HEK293 (cell line): Measurements from ENCODE around the gene HINT1.

Source experiments
- GLIS1 ChIP-seq: fragments of 450-650 bp; formaldehyde crosslinking; IDR thresholded peaks from 2 replicates; pipeline ENCODE4 v1.5.1; 2016; ENCODE audit warnings: missing biosample characterization, missing genetic modification characterization
- KLF1 ChIP-seq: fragments of 450-650 bp; formaldehyde crosslinking; IDR thresholded peaks from 2 replicates; pipeline ENCODE4 v1.5.1; 2016; ENCODE audit warnings: missing biosample characterization, missing genetic modification characterization
- KLF7 ChIP-seq: fragments of 450-650 bp; formaldehyde crosslinking; IDR thresholded peaks from 2 replicates; pipeline ENCODE4 v1.5.1; 2016; ENCODE audit warnings: missing biosample characterization, missing genetic modification characterization, borderline replicate concordance
- KLF8 ChIP-seq: fragments of 450-650 bp; formaldehyde crosslinking; IDR thresholded peaks from 2 replicates; pipeline ENCODE4 v1.5.1; 2016; ENCODE audit warnings: missing biosample characterization, missing genetic modification characterization
- TSHZ1 ChIP-seq: fragments of 450-650 bp; formaldehyde crosslinking; IDR thresholded peaks from 2 replicates; pipeline ENCODE4 v1.5.1; 2016; ENCODE audit warnings: missing biosample characterization, missing genetic modification characterization, borderline replicate concordance
- ZBTB20 ChIP-seq: fragments of 450-650 bp; formaldehyde crosslinking; IDR thresholded peaks from 2 replicates; pipeline ENCODE4 v1.5.1; 2016; ENCODE audit warnings: missing biosample characterization, missing genetic modification characterization
- ZNF114 ChIP-seq: fragments of 450-650 bp; formaldehyde crosslinking; IDR thresholded peaks from 2 replicates; pipeline ENCODE4 v1.5.0; 2017; ENCODE audit warnings: missing biosample characterization, missing genetic modification characterization
- ZNF19 ChIP-seq: fragments of 450-650 bp; formaldehyde crosslinking; IDR thresholded peaks from 2 replicates; pipeline ENCODE4; 2016; ENCODE audit warnings: missing biosample characterization, missing genetic modification characterization, low read depth
- ZNF311 ChIP-seq: fragments of 450-650 bp; formaldehyde crosslinking; IDR thresholded peaks from 2 replicates; pipeline ENCODE4 v1.5.1; 2017; ENCODE audit warnings: missing biosample characterization, missing genetic modification characterization, borderline replicate concordance
- ZNF335 ChIP-seq: fragments of 450-650 bp; formaldehyde crosslinking; conservative IDR thresholded peaks from 2 replicates; pipeline ENCODE4 v1.5.1; 2016; ENCODE audit warnings: missing biosample characterization, missing genetic modification characterization
- ZNF37A ChIP-seq: fragments of 450-650 bp; IDR thresholded peaks from 2 replicates; pipeline ENCODE4 v1.5.1; 2018; ENCODE audit warnings: missing biosample characterization, missing genetic modification characterization
- ZNF449 ChIP-seq: fragments of 450-650 bp; formaldehyde crosslinking; IDR thresholded peaks from 2 replicates; pipeline ENCODE4 v1.5.1; 2017; ENCODE audit warnings: missing biosample characterization, mild to moderate bottlenecking, missing genetic modification characterization, moderate library complexity
- ZNF501 ChIP-seq: fragments of 450-650 bp; formaldehyde crosslinking; IDR thresholded peaks from 2 replicates; pipeline ENCODE4 v1.5.1; 2016; ENCODE audit warnings: missing biosample characterization, missing genetic modification characterization
- ZNF639 ChIP-seq: fragments of 450-650 bp; formaldehyde crosslinking; IDR thresholded peaks from 2 replicates; pipeline ENCODE4 v1.5.1; 2016; ENCODE audit warnings: missing biosample characterization, missing genetic modification characterization
- ZNF768 ChIP-seq: fragments of 450-650 bp; formaldehyde crosslinking; IDR thresholded peaks from 2 replicates; pipeline ENCODE4 v1.5.1; 2018; ENCODE audit warnings: missing biosample characterization, mild to moderate bottlenecking, missing genetic modification characterization
- ZNF777 ChIP-seq: fragments of 450-650 bp; formaldehyde crosslinking; IDR thresholded peaks from 2 replicates; pipeline ENCODE4 v1.5.1; 2017; ENCODE audit warnings: missing biosample characterization, missing genetic modification characterization, borderline replicate concordance
- ZNF785 ChIP-seq: fragments of 450-650 bp; formaldehyde crosslinking; IDR thresholded peaks from 2 replicates; pipeline ENCODE4 v1.5.1; 2016; ENCODE audit warnings: missing biosample characterization, missing genetic modification characterization
- ZNF830 ChIP-seq: fragments of 450-650 bp; IDR thresholded peaks from 2 replicates; pipeline ENCODE4 v1.5.0; 2018; ENCODE audit warnings: missing biosample characterization, missing genetic modification characterization, low read depth, mild to moderate bottlenecking, moderate library complexity
- ZNF843 ChIP-seq: fragments of 450-650 bp; formaldehyde crosslinking; IDR thresholded peaks from 2 replicates; pipeline ENCODE4 v1.5.1; 2016; ENCODE audit warnings: missing biosample characterization, missing genetic modification characterization
- TF ChIP-seq, protein P1 (sequence below): fragments of 450-650 bp; formaldehyde crosslinking; IDR thresholded peaks from 2 replicates; pipeline ENCODE4 v1.5.1; 2017; ENCODE audit warnings: missing biosample characterization, missing genetic modification characterization
- TF ChIP-seq, protein P2 (sequence below): fragments of 450-650 bp; formaldehyde crosslinking; IDR thresholded peaks from 2 replicates; pipeline ENCODE4 v1.5.1; 2016; ENCODE audit warnings: missing biosample characterization, missing genetic modification characterization
- TF ChIP-seq, protein P3 (sequence below): fragments of 450-650 bp; formaldehyde crosslinking; IDR thresholded peaks from 2 replicates; pipeline ENCODE4 v1.5.1; 2016; ENCODE audit warnings: missing biosample characterization, missing genetic modification characterization
- TF ChIP-seq, protein P4 (sequence below): fragments of 450-650 bp; formaldehyde crosslinking; IDR thresholded peaks from 2 replicates; pipeline ENCODE4 v1.5.1; 2016; ENCODE audit warnings: missing biosample characterization, missing genetic modification characterization
- TF ChIP-seq, protein P5 (sequence below): fragments of 450-650 bp; formaldehyde crosslinking; IDR thresholded peaks from 2 replicates; pipeline ENCODE4 v1.5.1; 2016; ENCODE audit warnings: missing biosample characterization, missing genetic modification characterization

The HINT1 gene

DNA sequence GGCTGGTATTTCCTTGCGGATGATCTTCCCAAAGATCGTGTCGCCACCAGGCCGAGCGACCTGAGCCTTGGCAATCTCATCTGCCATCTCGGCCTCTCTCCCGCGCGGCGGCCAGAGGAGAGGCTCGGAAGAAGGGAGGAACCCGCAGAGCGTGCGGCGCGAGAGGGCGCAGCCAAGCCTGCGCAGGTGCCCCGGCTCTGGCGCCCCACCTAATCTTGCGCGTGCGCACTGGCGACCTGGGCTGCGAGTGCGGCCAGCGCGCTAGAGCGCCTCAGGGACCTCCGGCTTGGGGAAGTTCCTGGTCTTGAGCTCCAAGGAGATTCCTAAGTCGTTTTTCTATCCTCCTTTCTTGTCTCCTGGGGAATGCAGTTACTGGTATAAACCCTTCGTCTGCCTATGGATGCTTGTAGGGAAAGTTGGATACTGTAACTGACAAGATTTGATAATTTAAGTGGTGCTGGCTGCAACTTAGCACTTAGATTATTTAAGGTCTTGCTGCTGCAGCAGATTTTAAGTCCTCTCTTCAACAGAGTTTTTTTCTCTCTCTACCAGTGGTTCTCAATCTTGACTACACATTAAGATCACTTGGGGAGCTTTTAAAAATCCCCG, at the start of gene HINT1 (continued):
- peak; percentile 57; the same call in 1 of the 2 replicates for TF ChIP-seq ZNF501 (tag by site-specific recombination)
- TF ChIP-seq ZNF768, result no peak
- TF ChIP-seq, protein P1, sequence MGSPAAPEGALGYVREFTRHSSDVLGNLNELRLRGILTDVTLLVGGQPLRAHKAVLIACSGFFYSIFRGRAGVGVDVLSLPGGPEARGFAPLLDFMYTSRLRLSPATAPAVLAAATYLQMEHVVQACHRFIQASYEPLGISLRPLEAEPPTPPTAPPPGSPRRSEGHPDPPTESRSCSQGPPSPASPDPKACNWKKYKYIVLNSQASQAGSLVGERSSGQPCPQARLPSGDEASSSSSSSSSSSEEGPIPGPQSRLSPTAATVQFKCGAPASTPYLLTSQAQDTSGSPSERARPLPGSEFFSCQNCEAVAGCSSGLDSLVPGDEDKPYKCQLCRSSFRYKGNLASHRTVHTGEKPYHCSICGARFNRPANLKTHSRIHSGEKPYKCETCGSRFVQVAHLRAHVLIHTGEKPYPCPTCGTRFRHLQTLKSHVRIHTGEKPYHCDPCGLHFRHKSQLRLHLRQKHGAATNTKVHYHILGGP (tag by site-specific recombination), result no peak
- TF ChIP-seq ZNF639, result no peak
- no peak for TF ChIP-seq ZNF777 (tag by site-specific recombination)
- TF ChIP-seq, protein P2, sequence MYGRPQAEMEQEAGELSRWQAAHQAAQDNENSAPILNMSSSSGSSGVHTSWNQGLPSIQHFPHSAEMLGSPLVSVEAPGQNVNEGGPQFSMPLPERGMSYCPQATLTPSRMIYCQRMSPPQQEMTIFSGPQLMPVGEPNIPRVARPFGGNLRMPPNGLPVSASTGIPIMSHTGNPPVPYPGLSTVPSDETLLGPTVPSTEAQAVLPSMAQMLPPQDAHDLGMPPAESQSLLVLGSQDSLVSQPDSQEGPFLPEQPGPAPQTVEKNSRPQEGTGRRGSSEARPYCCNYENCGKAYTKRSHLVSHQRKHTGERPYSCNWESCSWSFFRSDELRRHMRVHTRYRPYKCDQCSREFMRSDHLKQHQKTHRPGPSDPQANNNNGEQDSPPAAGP, result no peak
- no peak for TF ChIP-seq ZNF843
- 0 out of 2 replicates have a peak, but pooled peaks have one; percentile 15 for TF ChIP-seq ZNF449 (tag by site-specific recombination)
- TF ChIP-seq, protein P3, sequence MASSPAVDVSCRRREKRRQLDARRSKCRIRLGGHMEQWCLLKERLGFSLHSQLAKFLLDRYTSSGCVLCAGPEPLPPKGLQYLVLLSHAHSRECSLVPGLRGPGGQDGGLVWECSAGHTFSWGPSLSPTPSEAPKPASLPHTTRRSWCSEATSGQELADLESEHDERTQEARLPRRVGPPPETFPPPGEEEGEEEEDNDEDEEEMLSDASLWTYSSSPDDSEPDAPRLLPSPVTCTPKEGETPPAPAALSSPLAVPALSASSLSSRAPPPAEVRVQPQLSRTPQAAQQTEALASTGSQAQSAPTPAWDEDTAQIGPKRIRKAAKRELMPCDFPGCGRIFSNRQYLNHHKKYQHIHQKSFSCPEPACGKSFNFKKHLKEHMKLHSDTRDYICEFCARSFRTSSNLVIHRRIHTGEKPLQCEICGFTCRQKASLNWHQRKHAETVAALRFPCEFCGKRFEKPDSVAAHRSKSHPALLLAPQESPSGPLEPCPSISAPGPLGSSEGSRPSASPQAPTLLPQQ (tag by site-specific recombination), result peak; percentile 14
- peak; percentile 26 for TF ChIP-seq ZNF335
- TF ChIP-seq ZBTB20, result no peak; the same call in 1 of the 2 replicates
- TF ChIP-seq GLIS1 (tag by site-specific recombination), result no peak
- no peak for TF ChIP-seq ZNF830 (tag by site-specific recombination)
- TF ChIP-seq, protein P4, sequence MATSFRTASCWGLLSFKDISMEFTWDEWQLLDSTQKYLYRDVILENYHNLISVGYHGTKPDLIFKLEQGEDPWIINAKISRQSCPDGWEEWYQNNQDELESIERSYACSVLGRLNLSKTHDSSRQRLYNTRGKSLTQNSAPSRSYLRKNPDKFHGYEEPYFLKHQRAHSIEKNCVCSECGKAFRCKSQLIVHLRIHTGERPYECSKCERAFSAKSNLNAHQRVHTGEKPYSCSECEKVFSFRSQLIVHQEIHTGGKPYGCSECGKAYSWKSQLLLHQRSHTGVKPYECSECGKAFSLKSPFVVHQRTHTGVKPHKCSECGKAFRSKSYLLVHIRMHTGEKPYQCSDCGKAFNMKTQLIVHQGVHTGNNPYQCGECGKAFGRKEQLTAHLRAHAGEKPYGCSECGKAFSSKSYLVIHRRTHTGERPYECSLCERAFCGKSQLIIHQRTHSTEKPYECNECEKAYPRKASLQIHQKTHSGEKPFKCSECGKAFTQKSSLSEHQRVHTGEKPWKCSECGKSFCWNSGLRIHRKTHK (tag by site-specific recombination), result no peak
- TF ChIP-seq KLF7 (tag by site-specific recombination), result no peak; the same call in 1 of the 2 replicates
- TF ChIP-seq ZNF114 (tag by site-specific recombination), result no peak
- TF ChIP-seq ZNF311 (tag by site-specific recombination), result no peak
- TF ChIP-seq ZNF19 (tag by site-specific recombination), result no peak
- no peak for TF ChIP-seq TSHZ1 (tag by site-specific recombination)
- TF ChIP-seq ZNF37A (tag by site-specific recombination), result peak; percentile 83
- peak; percentile 64 for TF ChIP-seq KLF8 (tag by site-specific recombination)
- no peak for TF ChIP-seq ZNF785 (tag by site-specific recombination)
- TF ChIP-seq KLF1, result peak; percentile 36; the same call in 1 of the 2 replicates
- TF ChIP-seq, protein P5, sequence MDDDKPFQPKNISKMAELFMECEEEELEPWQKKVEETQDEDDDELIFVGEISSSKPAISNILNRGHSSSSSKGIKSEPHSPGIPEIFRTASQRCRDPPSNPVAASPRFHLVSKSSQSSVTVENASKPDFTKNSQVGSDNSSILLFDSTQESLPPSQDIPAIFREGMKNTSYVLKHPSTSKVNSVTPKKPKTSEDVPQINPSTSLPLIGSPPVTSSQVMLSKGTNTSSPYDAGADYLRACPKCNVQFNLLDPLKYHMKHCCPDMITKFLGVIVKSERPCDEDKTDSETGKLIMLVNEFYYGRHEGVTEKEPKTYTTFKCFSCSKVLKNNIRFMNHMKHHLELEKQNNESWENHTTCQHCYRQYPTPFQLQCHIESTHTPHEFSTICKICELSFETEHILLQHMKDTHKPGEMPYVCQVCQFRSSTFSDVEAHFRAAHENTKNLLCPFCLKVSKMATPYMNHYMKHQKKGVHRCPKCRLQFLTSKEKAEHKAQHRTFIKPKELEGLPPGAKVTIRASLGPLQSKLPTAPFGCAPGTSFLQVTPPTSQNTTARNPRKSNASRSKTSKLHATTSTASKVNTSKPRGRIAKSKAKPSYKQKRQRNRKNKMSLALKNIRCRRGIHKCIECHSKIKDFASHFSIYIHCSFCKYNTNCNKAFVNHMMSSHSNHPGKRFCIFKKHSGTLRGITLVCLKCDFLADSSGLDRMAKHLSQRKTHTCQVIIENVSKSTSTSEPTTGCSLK (tag by site-specific recombination), result no peak
